ENCODE results near the gene LGALS3.

Gene LGALS3

GRCh38 chr14:55115460-55115859 is 13.6 kb upstream of the LGALS3 start:
- no peak for DNase-seq (ENCODE audit: low read depth)

- DNase-seq (ENCODE audit: low read depth): no peak
Measured at GRCh38 chr14:55115861-55116245, 13.2 kb upstream of the LGALS3 start.

GRCh38 chr14:55116246-55117030 is 12.6 kb upstream of the LGALS3 start:
- DNase-seq (ENCODE audit: low read depth): no peak

GRCh38 chr14:55117803-55118441 is 11.1 kb upstream of the LGALS3 start:
- DNase-seq (ENCODE audit: low read depth): no peak

GRCh38 chr14:55118761-55119160 is 10.3 kb upstream of the LGALS3 start:
- no peak for DNase-seq (ENCODE audit: low read depth)

- DNase-seq (ENCODE audit: low read depth): no peak
Measured at GRCh38 chr14:55120571-55121495, 8.2 kb upstream of the LGALS3 start.

- no peak for DNase-seq (ENCODE audit: low read depth)
Measured at GRCh38 chr14:55121628-55122439, 7.2 kb upstream of the LGALS3 start.

GRCh38 chr14:55122440-55122986 is 6.5 kb upstream of the LGALS3 start:
- DNase-seq (ENCODE audit: low read depth): no peak

- DNase-seq (ENCODE audit: low read depth): no peak
Measured at GRCh38 chr14:55123101-55123500, 6.0 kb upstream of the LGALS3 start.

- no peak for DNase-seq (ENCODE audit: low read depth)
Measured at GRCh38 chr14:55123852-55124639, 5.0 kb upstream of the LGALS3 start.

GRCh38 chr14:55124774-55125386 is 4.2 kb upstream of the LGALS3 start:
- no peak for DNase-seq (ENCODE audit: low read depth)

- no peak for DNase-seq (ENCODE audit: low read depth)
Measured at GRCh38 chr14:55125403-55125802, 3.6 kb upstream of the LGALS3 start.

GRCh38 chr14:55126034-55126433 is 3.0 kb upstream of the LGALS3 start:
- no peak for DNase-seq (ENCODE audit: low read depth)

GRCh38 chr14:55126932-55127459 is 2.1 kb upstream of the LGALS3 start:
- no peak for DNase-seq (ENCODE audit: low read depth)

- peak; percentile 49 for DNase-seq (ENCODE audit: low read depth)
Measured at GRCh38 chr14:55127460-55127951, 1.5 kb upstream of the LGALS3 start.

- DNase-seq (ENCODE audit: low read depth): no peak
Measured at GRCh38 chr14:55128386-55129085, 516 bp upstream of the LGALS3 start.

GRCh38 chr14:55129428-55130195 is 560 bp downstream of the LGALS3 start:
- DNase-seq (ENCODE audit: low read depth): no peak

- no peak for DNase-seq (ENCODE audit: low read depth)
Measured at GRCh38 chr14:55130196-55130550, 1.1 kb downstream of the LGALS3 start.

Measured in HS-5 (cell line).